GM23248 (cell line): ENCODE measurements around the gene AGRP. TPM values are rescaled to one million over a fixed set of nuclear protein-coding genes. Genes with fewer than 3 reads are reported as not detected.

Experiments used
- DNase-seq: peaks from one replicate; pipeline ENCODE4 v3.0.0-alpha.2; 2015
- H2AFZ ChIP-seq: fragments of 200-600 bp; sonication (generic); 2 replicates; pipeline ENCODE4 v1.6.1; 2016; ENCODE audit warnings: antibody characterized with exemption
- H3F3A ChIP-seq: fragments of 200-600 bp; sonication (generic); 2 replicates; pipeline ENCODE4 v1.6.1; 2016; ENCODE audit warnings: mild to moderate bottlenecking, antibody characterized with exemption, mixed run types; ENCODE audit not compliant: insufficient read depth
- H3K27ac ChIP-seq: fragments of 200-600 bp; sonication (generic); 2 replicates; pipeline ENCODE4 v1.5.1; 2016; ENCODE audit warnings: mild to moderate bottlenecking
- H3K27me3 ChIP-seq: fragments of 200-600 bp; sonication (generic); replicated peaks from 2 replicates; pipeline ENCODE4 v1.6.1; 2016; ENCODE audit warnings: mild to moderate bottlenecking; ENCODE audit not compliant: insufficient read depth
- H3K36me3 ChIP-seq: fragments of 200-600 bp; sonication (generic); 2 replicates; pipeline ENCODE4 v1.6.1; 2016; ENCODE audit warnings: low read depth, mild to moderate bottlenecking
- H3K4me1 ChIP-seq: fragments of 200-600 bp; sonication (generic); 2 replicates; pipeline ENCODE4 v1.6.1; 2016; ENCODE audit warnings: mild to moderate bottlenecking; ENCODE audit not compliant: insufficient read depth
- H3K4me2 ChIP-seq: fragments of 200-600 bp; sonication (generic); one replicate; pipeline ENCODE4 v1.6.1; 2016; ENCODE audit warnings: mild to moderate bottlenecking; ENCODE audit not compliant: unreplicated experiment
- H3K4me3 ChIP-seq: fragments of 200-600 bp; sonication (generic); 2 replicates; pipeline ENCODE4 v1.5.1; 2016; ENCODE audit warnings: mild to moderate bottlenecking
- H3K79me2 ChIP-seq: fragments of 200-600 bp; sonication (generic); 2 replicates; pipeline ENCODE4 v1.6.1; 2016; ENCODE audit warnings: mild to moderate bottlenecking; ENCODE audit not compliant: insufficient read depth
- H3K9ac ChIP-seq: fragments of 200-600 bp; sonication (generic); 2 replicates; pipeline ENCODE4 v1.6.1; 2016; ENCODE audit warnings: mild to moderate bottlenecking
- H3K9me2 ChIP-seq: fragments of 200-600 bp; sonication (generic); 2 replicates; pipeline ENCODE4 v1.6.1; 2016; ENCODE audit warnings: mixed run types, mild to moderate bottlenecking, moderate library complexity; ENCODE audit not compliant: insufficient read depth
- H3K9me3 ChIP-seq: fragments of 200-600 bp; sonication (generic); one replicate; pipeline ENCODE4 v1.6.1; 2017; ENCODE audit warnings: low read depth
- H4K20me1 ChIP-seq: fragments of 200-600 bp; sonication (generic); 2 replicates; pipeline ENCODE4 v1.6.0; 2016; ENCODE audit not compliant: insufficient read depth
- EZH2 ChIP-seq: fragments of 200-600 bp; sonication (generic); IDR thresholded peaks from 2 replicates; pipeline ENCODE4 v1.6.1; 2018; ENCODE audit warnings: antibody characterized with exemption, mild to moderate bottlenecking; ENCODE audit not compliant: insufficient read depth, poor library complexity, severe bottlenecking
- EZH2phosphoT487 ChIP-seq: fragments of 200-600 bp; sonication (generic); IDR thresholded peaks from 2 replicates; pipeline ENCODE4 v1.6.1; 2018; ENCODE audit warnings: antibody characterized with exemption, moderate library complexity, mild to moderate bottlenecking, low read depth; ENCODE audit not compliant: insufficient read depth
- WGBS, 2 experiments: methylation state at CpG; one replicate each; pipeline ENCODE4 v1.1.6; 2015 to 2017; ENCODE audit warnings: low lambda C conversion rate in 2 of 2, low coverage in 1 of 2; ENCODE audit errors: missing lambda C conversion rate in 2 of 2; 5-methylcytosine and 5-hydroxymethylcytosine counted together
- in situ Hi-C: fragments of 300-500 bp; cut with MboI; formaldehyde crosslinking; loops from 2 replicates; pipeline ENCODE4 v1.15.0; 2020
- polyA plus RNA-seq: library from polyadenylated mRNA; unstranded; fragments of >200 nt; fragmentation: Nextera tagmentation; extraction: Ambion mirVana; gene quantifications from 2 replicates; pipeline ENCODE4 v1.2.1, GENCODE V29; 2016
- total RNA-seq: library from RNA; depleted of rRNA; stranded (reverse); fragments of >200 nt; shearing (Covaris generic); gene quantifications from 2 replicates; pipeline ENCODE4 v1.2.3, GENCODE V29; 2014

The AGRP gene
- total and polyA plus RNA-seq, 2 experiments from 2014 or later = not detected

- Histone ChIP-seq H3K9ac (no peak overlapping the region), H3K36me3 (no peaks in the 10 kb centered on the region), H3K4me3 (no peak overlapping the region), H3K9me2 (no peaks in the 10 kb centered on the region), H2AFZ (no peak overlapping the region), H3K27ac (no peak overlapping the region), H3F3A (no peaks in the 10 kb centered on the region), H3K4me2 (no peak overlapping the region), H4K20me1 (no peaks in the 10 kb centered on the region), H3K79me2 (peaks cover 39% of the 10 kb centered on the region), H3K27me3 (no peaks in the 10 kb centered on the region), H3K4me1 (peaks cover 15% of the 10 kb centered on the region), H3K9me3 (no peaks in the 10 kb centered on the region)
- TF ChIP-seq EZH2phosphoT487 (no peak), EZH2 (no peak)
- in situ Hi-C loops = no loop called here
- no peak for DNase-seq
- 84 to 85% methylated on average over 7 of the region's 7 CpGs for WGBS, 2 experiments
Measured at GRCh38 chr16:67445126-67445426, 38.3 kb downstream of the AGRP start.

GRCh38 chr16:67444259-67445125, 38.9 kb downstream of the AGRP start:
- no peak overlapping the region for H3K27ac ChIP-seq
- 74 to 79% methylated on average over 22 of the region's 22 CpGs for WGBS, 2 experiments
- H3K27me3 ChIP-seq = no peaks in the 10 kb centered on the region
- H3K4me2 ChIP-seq = no peak overlapping the region
- H3F3A ChIP-seq = no peaks in the 10 kb centered on the region
- no peaks in the 10 kb centered on the region for H3K9me3 ChIP-seq
- no peaks in the 10 kb centered on the region for H3K36me3 ChIP-seq
- TF ChIP-seq EZH2phosphoT487 = no peak
- TF ChIP-seq EZH2 = no peak
- H3K4me1 ChIP-seq = peaks cover 15% of the 10 kb centered on the region
- peak; percentile 39 for DNase-seq
- in situ Hi-C loops = no loop called here
- no peak overlapping the region for H2AFZ ChIP-seq
- peaks cover 33% of the 10 kb centered on the region for H3K79me2 ChIP-seq
- H3K9me2 ChIP-seq = no peaks in the 10 kb centered on the region
- no peaks in the 10 kb centered on the region for H4K20me1 ChIP-seq
- no peak overlapping the region for H3K9ac ChIP-seq
- H3K4me3 ChIP-seq = no peak overlapping the region

GRCh38 chr16:67443265-67443664, 40.1 kb downstream of the AGRP start:
- no peak overlapping the region for H3K4me2 ChIP-seq
- H3K27ac ChIP-seq = 0 out of 2 replicates have a peak overlapping the region, but pooled peaks have one; percentile 7
- 25 to 26% methylated on average over 6 of the region's 6 CpGs for WGBS, 2 experiments
- TF ChIP-seq EZH2 = no peak
- TF ChIP-seq EZH2phosphoT487 = no peak
- no peak overlapping the region for H2AFZ ChIP-seq
- no peaks in the 10 kb centered on the region for H4K20me1 ChIP-seq
- in situ Hi-C loops = no loop called here
- DNase-seq = peak; percentile 76
- no peaks in the 10 kb centered on the region for H3K9me2 ChIP-seq
- peaks cover 6% of the 10 kb centered on the region; the same call in 1 of the 2 replicates for H3K36me3 ChIP-seq
- H3F3A ChIP-seq = no peaks in the 10 kb centered on the region
- no peak overlapping the region; the same call in 1 of the 2 replicates for H3K9ac ChIP-seq
- no peaks in the 10 kb centered on the region for H3K27me3 ChIP-seq
- H3K9me3 ChIP-seq = no peaks in the 10 kb centered on the region
- no peak overlapping the region for H3K4me3 ChIP-seq
- peaks cover 22% of the 10 kb centered on the region for H3K79me2 ChIP-seq
- H3K4me1 ChIP-seq = peaks cover 15% of the 10 kb centered on the region

DNA sequence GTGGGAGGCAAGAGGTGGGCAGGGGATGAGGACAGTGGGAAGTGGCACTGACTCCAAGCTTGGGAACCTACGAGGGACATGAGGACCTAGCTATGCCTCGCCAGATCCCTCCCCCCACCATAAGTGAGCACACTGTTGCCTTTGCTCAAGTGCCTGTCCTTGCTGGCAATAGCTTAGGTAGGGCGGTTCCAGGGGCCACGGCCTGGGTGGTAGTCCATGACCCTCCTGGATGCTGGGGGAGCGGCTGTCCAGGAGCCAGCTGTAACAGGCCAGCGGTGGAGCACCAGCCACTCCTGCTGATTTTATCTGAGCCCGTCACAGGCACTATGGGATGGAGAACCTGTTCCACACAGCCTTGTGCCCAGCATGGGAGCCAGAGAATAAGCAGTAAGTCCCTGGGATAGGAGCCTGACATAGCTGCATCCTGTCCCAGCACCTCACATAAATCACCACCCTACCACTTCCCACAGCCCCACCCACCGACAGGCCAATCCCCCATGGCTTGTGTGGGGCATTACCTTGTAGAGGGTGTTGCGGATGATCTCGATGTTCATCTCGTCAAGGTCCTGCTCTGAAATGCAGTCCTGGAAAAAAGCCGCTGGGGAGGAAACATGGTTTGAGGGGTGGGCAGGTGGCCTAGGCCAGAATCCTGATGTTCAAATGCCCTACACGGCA, 40.6 kb downstream of the AGRP start:
- TF ChIP-seq EZH2 (no peak), EZH2phosphoT487 (no peak)
- no peak for DNase-seq
- Histone ChIP-seq H3K36me3 (peaks cover 7% of the 10 kb centered on the region; the same call in 1 of the 2 replicates), H3K9me3 (no peaks in the 10 kb centered on the region), H3K9ac (no peak overlapping the region), H3K4me1 (peaks cover 15% of the 10 kb centered on the region), H2AFZ (no peak overlapping the region), H4K20me1 (no peaks in the 10 kb centered on the region), H3K9me2 (no peaks in the 10 kb centered on the region), H3K4me3 (no peak overlapping the region), H3F3A (no peaks in the 10 kb centered on the region), H3K4me2 (no peak overlapping the region), H3K79me2 (peaks cover 17% of the 10 kb centered on the region), H3K27me3 (no peaks in the 10 kb centered on the region), H3K27ac (no peak overlapping the region)
- in situ Hi-C loops = no loop called here
- WGBS, 2 experiments = 77 to 79% methylated on average over 13 of the region's 13 CpGs
